GM12875 (cell line): ENCODE data around the gene SPPL3.

ENCODE experiments used
- H3K4me3 ChIP-seq: one replicate; pipeline ENCODE4 v1.5.1; 2011; ENCODE audit warnings: low read depth, low read length, control low read depth
- TF ChIP-seq, protein P1 (sequence below): IDR thresholded peaks from 2 replicates; pipeline ENCODE4 v1.5.1; 2011; ENCODE audit warnings: low read depth, mild to moderate bottlenecking, control low read depth, inconsistent platforms, low read length, moderate library complexity, borderline replicate concordance; ENCODE audit not compliant: insufficient read depth

The SPPL3 gene

DNA sequence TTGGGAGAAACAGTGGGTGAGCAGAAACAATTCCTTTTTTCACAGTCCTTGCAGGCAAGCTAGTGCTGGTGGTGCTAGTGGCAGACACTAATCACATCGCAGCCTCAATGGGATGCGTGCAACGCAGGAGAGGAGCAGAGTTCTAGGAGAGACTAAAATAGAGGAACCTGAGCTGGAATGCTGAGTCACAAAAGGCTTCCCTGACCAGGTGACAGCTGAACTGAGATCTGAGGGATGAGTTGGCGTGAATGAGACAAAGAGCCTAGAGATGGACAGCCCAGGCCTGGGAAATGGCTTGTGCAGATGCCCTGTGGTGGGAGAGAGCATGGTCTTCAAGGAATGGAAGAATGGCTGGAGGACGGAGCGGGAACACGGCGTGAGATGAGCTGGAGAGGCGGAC lies 152.8 kb downstream of the SPPL3 start:
- no peak overlapping the region for H3K4me3 ChIP-seq
- TF ChIP-seq, protein P1, sequence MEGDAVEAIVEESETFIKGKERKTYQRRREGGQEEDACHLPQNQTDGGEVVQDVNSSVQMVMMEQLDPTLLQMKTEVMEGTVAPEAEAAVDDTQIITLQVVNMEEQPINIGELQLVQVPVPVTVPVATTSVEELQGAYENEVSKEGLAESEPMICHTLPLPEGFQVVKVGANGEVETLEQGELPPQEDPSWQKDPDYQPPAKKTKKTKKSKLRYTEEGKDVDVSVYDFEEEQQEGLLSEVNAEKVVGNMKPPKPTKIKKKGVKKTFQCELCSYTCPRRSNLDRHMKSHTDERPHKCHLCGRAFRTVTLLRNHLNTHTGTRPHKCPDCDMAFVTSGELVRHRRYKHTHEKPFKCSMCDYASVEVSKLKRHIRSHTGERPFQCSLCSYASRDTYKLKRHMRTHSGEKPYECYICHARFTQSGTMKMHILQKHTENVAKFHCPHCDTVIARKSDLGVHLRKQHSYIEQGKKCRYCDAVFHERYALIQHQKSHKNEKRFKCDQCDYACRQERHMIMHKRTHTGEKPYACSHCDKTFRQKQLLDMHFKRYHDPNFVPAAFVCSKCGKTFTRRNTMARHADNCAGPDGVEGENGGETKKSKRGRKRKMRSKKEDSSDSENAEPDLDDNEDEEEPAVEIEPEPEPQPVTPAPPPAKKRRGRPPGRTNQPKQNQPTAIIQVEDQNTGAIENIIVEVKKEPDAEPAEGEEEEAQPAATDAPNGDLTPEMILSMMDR = no peak

DNA sequence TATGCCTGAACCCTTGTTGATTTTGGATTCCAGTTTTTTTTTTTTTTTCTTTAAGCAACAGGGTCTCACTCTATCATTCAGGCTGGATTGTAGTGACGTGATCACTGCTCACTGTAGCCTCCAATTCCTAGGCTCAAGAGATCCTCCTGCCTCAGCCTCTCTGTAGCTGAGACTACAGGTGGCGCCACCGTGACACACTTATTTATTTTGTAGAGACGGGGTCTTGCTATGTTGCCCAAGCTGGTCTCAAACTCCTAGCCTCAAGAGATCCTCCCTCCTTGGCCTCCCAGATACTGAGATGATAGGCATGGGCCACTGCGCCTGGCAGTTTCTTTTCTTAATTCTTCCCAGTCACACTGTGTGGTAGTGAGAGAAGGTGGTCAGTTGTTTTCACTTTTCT lies 153.4 kb downstream of the SPPL3 start:
- H3K4me3 ChIP-seq = no peak overlapping the region
- TF ChIP-seq, protein P1 = no peak

- TF ChIP-seq, protein P1 = no peak
- no peak overlapping the region for H3K4me3 ChIP-seq
Measured at GRCh38 chr12:120749256-120749655, 154.9 kb downstream of the SPPL3 start.

- TF ChIP-seq, protein P1 = no peak
- H3K4me3 ChIP-seq = no peak overlapping the region
Measured at GRCh38 chr12:120748242-120748641, 155.9 kb downstream of the SPPL3 start.

- H3K4me3 ChIP-seq = no peak overlapping the region
- TF ChIP-seq, protein P1 = no peak
Measured at GRCh38 chr12:120744922-120745493, 159.2 kb downstream of the SPPL3 start.

DNA sequence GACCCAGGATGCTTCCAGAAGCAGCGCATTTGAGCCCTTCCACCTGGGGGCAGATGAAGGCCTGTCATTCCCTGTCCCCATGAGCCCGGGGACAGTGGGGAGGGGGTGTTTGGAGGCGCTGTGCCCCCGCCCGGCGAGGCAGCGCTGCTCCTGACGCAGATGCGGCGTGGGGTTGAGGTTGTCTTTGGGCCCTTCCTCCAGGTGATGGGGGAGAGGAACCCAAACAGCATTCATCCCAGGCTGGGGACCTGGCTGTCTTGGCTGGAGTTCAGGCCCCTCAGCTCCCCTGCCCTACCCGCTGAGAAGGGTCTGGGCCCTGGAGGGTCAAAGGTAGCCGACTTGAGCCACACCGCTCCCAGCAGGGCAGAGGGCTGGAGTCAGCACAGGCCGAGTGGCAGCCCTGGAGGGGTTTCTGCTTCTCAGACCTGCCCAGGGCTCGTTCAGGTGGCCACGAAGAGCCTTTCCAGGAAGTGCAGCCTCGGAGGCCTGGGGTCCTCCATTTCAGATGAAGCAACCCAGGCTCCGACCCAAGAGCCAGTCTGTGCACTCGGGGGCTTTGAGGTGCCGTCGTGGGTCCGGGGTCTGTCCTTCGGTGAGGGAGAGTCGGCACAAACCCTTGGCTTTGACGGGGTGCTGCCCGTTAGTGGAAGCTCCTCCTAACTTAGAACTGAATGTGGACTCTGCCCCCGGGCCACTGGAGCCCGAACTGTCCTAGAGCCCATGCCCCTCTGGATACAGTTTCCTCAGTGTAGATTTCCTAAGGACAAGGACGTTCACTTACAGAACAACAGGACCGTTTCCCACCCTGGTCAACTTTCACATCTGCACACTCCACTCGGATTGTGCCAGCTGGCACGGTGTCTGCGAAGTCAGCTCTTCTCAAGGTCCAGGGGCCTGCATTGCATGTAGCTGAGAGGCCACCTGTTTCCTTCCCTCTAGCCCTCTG lies 162.4 kb downstream of the SPPL3 start:
- TF ChIP-seq, protein P1 = no peak
- no peak overlapping the region for H3K4me3 ChIP-seq

GRCh38 chr12:120740871-120741270 lies 163.3 kb downstream of the SPPL3 start:
- TF ChIP-seq, protein P1 = no peak

More at GRCh38 chr12:120740871-120741270, 163.3 kb downstream of the SPPL3 start:
- no peak overlapping the region for H3K4me3 ChIP-seq
